ENCODE data around the gene HAO2. TPM values are rescaled to one million over a fixed set of nuclear protein-coding genes. Genes with fewer than 3 reads are reported as not detected.

HAO2 gene
- total RNA-seq, 2 donors from 2014 or later: not detected

GRCh38 chr1:119387858-119388257 is 19.3 kb downstream of the HAO2 start:
- no peak for TF ChIP-seq POLR2A (IDR thresholded peaks at IDR 0.05)
- TF ChIP-seq CTCF (IDR thresholded peaks at IDR 0.05): no peak
- H3K9me3 ChIP-seq: no peaks in the 10 kb centered on the region
- no peaks in the 10 kb centered on the region for H3K36me3 ChIP-seq (replicated peaks in 1 of 2; ENCODE audit: insufficient read depth in 1 of 2, low read depth in 2 of 2)
- DNase-seq: no peak
- H3K4me1 ChIP-seq: no peaks in the 10 kb centered on the region
- ATAC-seq: no peak
- intact Hi-C loops (cut with DNase I): no loop called here
- no peaks in the 10 kb centered on the region for H3K27me3 ChIP-seq
- H3K4me3 ChIP-seq: no peak overlapping the region
- no peak overlapping the region for H3K27ac ChIP-seq
- 42% methylated on average over 3 of the region's 3 CpGs for WGBS, 2 donors

- no peak for ATAC-seq
- Histone ChIP-seq H3K4me3 (no peak overlapping the region), H3K36me3 (replicated peaks in 1 of 2; ENCODE audit: insufficient read depth in 1 of 2, low read depth in 2 of 2) (no peaks in the 10 kb centered on the region), H3K27me3 (no peaks in the 10 kb centered on the region), H3K4me1 (no peaks in the 10 kb centered on the region), H3K9me3 (no peaks in the 10 kb centered on the region), H3K27ac (no peak overlapping the region)
- DNase-seq: no peak
- intact Hi-C loops (cut with DNase I): no loop called here
- WGBS, 2 donors: 33 to 40% methylated on average over 1 of the region's 1 CpG
- TF ChIP-seq POLR2A (IDR thresholded peaks at IDR 0.05) (no peak), CTCF (IDR thresholded peaks at IDR 0.05) (no peak)
Measured at GRCh38 chr1:119388450-119388849, 19.9 kb downstream of the HAO2 start.

DNA sequence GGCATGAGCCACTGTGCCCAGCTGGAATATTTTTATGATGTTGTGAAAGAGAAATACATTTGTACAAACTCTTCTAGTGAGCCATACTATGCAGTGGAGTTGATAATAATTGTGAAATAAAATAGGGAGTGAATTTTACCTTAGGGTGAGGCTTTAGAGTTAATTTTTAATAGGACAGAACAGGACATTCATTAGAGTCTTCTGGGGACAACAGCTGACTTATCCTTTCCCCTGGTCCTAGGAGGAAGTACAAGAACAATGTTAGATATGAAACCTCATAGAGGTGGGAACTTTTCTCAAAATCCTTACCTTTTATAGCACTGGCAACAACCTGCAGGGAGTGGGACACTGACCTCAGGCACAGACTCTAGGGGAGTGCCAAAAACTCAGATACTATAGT is 21.9 kb downstream of the HAO2 start:
- DNase-seq (no peak), ATAC-seq (no peak)
- no peaks in the 10 kb centered on the region for H3K27me3 ChIP-seq
- no peak overlapping the region for H3K4me3 ChIP-seq
- TF ChIP-seq CTCF (IDR thresholded peaks at IDR 0.05): no peak
- no peak for TF ChIP-seq POLR2A (IDR thresholded peaks at IDR 0.05)
- no peaks in the 10 kb centered on the region for H3K36me3 ChIP-seq (replicated peaks in 1 of 2; ENCODE audit: insufficient read depth in 1 of 2, low read depth in 2 of 2)
- intact Hi-C loops (cut with DNase I): no loop called here
- no peaks in the 10 kb centered on the region for H3K4me1 ChIP-seq
- H3K27ac ChIP-seq: no peak overlapping the region
- no peaks in the 10 kb centered on the region for H3K9me3 ChIP-seq

GRCh38 chr1:119391749-119392148 is 23.2 kb downstream of the HAO2 start:
- Histone ChIP-seq H3K27me3 (no peaks in the 10 kb centered on the region), H3K36me3 (replicated peaks in 1 of 2; ENCODE audit: insufficient read depth in 1 of 2, low read depth in 2 of 2) (no peaks in the 10 kb centered on the region), H3K9me3 (no peaks in the 10 kb centered on the region), H3K4me3 (no peak overlapping the region), H3K27ac (no peak overlapping the region), H3K4me1 (no peaks in the 10 kb centered on the region)
- intact Hi-C loops (cut with DNase I): no loop called here
- ATAC-seq: no peak
- no peak for TF ChIP-seq CTCF (IDR thresholded peaks at IDR 0.05)
- no peak for TF ChIP-seq POLR2A (IDR thresholded peaks at IDR 0.05)
- 86 to 92% methylated on average over 3 of the region's 3 CpGs for WGBS, 2 donors
- DNase-seq: no peak

DNA sequence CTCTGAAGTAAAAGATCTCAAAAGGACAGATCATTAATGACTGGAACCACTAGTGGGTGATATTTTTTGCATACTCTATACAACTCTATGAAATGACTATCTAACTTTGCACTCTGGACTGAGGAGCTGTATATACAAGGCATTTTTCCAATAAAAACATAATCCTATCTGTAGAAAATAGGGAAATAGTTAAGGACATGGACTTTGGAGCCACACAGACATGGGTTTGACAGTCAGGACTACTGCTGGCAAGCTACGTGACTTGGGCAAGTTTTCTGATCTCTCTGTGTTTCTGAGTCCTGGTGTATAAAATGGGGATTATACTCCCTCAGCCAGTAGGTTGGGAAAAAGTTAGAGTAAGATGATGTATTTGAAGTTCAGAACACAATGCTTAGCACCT is 25.5 kb downstream of the HAO2 start:
- no peak overlapping the region for H3K4me3 ChIP-seq
- 33 to 46% methylated on average over 1 of the region's 1 CpG for WGBS, 2 donors
- no peak for DNase-seq
- H3K36me3 ChIP-seq (replicated peaks in 1 of 2; ENCODE audit: insufficient read depth in 1 of 2, low read depth in 2 of 2): no peaks in the 10 kb centered on the region
- intact Hi-C loops (cut with DNase I): no loop called here
- TF ChIP-seq POLR2A (IDR thresholded peaks at IDR 0.05) (no peak), CTCF (IDR thresholded peaks at IDR 0.05) (no peak)
- no peak for ATAC-seq
- no peak overlapping the region for H3K27ac ChIP-seq
- H3K27me3 ChIP-seq: no peaks in the 10 kb centered on the region
- H3K9me3 ChIP-seq: no peaks in the 10 kb centered on the region
- H3K4me1 ChIP-seq: no peaks in the 10 kb centered on the region
